Cerebellar nuclear complex (tissue), 1 donor: ENCODE data around the gene ABCC4.

Experiments used
- DNase-seq, 2 experiments: peaks; one replicate each; lab custom pipeline; 2025; lab: John Stamatoyannopoulos, UW

Gene ABCC4

GRCh38 chr13:95155093-95155492 lies 146.2 kb downstream of the ABCC4 start:
- DNase-seq = no peak

- DNase-seq = no peak
Observed at GRCh38 chr13:95154413-95154886, 146.8 kb downstream of the ABCC4 start.

- DNase-seq = no peak
Observed at GRCh38 chr13:95153647-95154412, 147.4 kb downstream of the ABCC4 start.

DNA sequence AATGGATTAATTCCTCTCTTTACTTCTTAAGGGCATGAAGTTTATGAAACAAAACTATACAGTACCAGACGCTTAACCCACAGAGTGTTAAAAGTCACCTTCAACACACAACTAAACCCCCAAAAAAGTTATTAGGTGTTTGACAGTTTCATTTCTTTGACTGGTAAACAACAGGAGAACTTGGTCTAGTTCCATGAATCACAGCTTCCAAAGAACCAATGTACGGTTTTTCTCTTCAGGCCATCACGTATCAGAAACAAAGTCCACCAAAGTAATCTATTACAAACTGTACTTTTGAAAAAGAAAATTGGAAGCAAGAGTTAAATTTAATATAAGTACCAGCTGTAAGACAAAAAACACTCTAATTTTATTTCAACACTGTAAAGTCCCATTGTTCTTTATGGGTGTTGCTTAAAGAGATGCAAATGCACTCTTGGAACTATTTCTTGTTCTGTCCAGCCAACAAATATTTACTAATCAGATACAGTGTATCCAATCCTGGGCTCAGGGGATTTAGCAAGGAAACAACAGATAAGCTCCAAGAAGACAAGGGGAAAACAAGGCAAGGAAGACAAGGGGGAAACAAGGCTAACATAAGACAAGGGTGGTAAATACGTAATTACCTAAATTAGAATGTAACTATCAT lies 149.2 kb downstream of the ABCC4 start:
- DNase-seq = no peak

DNA sequence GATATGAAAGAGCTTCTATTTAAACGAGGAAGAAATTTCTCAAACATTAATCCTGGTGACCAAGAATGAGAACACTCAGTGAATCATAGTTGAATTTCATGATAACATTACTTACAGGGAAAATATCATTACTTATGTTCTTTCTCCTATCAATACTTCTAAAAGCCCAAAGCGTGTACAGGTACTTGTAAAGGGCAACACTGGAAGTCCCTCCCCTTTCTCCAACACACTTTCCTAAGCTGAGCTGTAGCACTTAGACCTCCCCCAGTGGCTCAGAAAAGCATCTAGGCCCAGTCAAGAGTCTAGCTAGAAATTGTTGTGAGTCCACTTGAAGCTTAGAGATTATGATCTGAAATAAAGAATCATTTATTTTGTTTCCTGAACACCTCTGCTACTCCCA lies 150.7 kb downstream of the ABCC4 start:
- DNase-seq = no peak

- DNase-seq = no peak
Observed at GRCh38 chr13:95146486-95146885, 154.8 kb downstream of the ABCC4 start.

GRCh38 chr13:95145587-95145986 lies 155.7 kb downstream of the ABCC4 start:
- no peak for DNase-seq

- no peak for DNase-seq
Observed at GRCh38 chr13:95140502-95140901, 160.7 kb downstream of the ABCC4 start.

DNA sequence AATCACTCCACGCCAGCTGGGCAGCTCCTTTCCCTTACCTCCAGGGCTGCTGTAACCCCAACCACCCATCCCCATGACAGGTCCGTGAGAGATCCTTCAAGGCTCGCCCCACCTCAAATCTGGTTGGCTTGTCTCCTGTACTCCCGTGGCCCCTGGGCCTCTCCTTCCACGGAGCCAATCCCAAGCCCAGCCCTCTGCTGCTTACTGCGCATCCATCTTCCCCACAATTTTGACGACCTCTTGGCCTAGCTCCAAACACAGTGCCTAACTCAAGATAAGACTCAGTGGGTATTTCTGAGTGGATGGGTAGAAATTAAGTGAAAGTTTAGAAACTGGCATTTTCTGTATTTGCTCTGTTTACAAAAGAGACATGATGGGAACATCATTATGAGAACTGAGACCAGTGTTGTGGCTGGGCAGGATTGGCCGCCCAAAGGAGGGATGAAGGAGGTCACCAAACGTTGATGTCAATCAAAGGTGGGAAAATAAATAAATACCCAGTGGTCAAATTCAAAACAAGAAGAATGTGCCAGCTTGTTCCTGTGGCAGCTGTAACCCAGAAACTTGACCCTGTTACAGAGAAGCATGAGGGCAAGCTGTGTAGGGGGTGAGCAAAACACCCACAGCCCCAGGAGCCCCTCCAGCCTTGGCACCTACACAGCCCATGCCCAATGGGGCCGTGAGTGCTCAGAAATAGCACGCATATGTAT lies 162.2 kb downstream of the ABCC4 start:
- no peak for DNase-seq

DNA sequence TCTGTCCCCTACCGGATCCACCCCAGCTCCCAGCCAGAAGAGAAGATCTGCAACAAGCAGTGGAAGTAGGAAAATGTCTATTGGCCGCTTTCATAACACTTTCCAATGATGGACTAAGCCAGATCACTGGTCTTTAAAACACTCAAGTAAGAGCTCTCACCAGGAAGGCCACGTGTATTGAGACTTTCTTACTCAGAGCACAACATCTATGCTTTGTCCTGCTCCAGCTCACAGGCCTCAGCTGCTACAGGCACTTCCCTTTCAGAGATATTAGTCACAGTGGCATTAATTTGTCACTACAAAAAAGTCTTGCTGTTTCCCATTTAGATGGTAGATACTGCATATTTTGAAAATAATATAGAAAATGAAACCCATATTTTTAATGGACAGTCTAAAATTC lies 164.2 kb downstream of the ABCC4 start:
- DNase-seq = no peak

GRCh38 chr13:95136638-95137037 lies 164.6 kb downstream of the ABCC4 start:
- DNase-seq = no peak

GRCh38 chr13:95133498-95133897 lies 167.8 kb downstream of the ABCC4 start:
- no peak for DNase-seq

- DNase-seq = no peak
Observed at GRCh38 chr13:95129004-95129403, 172.2 kb downstream of the ABCC4 start.

DNA sequence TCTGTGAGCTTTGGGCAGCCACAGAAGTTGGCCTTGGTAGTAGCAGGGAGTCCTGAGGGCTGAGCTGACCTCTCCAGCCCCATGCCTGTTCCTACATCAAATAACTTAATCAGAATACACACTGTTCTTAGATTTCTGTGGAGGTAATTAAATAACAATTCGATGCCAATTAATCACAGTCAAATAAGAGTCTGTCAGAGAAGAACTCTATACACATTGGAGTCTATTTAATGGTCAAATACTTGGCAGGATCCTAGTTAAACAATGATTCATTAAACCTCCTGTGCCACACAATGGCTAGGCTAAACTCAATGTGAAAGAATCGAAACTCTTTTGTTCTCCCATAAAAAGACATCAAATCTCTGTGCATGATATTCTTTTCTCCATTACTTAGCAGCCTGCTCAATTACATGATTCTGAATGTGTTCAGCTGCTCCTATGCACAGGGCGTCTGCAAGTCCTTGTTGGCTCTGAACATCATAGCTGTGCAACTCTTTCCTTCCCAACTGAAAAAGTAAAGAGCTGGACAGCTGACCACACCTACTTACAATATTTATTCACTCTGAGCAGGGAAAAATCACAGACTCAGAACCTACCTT lies 173.1 kb downstream of the ABCC4 start:
- DNase-seq = no peak

- DNase-seq = no peak
Observed at GRCh38 chr13:95124959-95125358, 176.3 kb downstream of the ABCC4 start.

DNA sequence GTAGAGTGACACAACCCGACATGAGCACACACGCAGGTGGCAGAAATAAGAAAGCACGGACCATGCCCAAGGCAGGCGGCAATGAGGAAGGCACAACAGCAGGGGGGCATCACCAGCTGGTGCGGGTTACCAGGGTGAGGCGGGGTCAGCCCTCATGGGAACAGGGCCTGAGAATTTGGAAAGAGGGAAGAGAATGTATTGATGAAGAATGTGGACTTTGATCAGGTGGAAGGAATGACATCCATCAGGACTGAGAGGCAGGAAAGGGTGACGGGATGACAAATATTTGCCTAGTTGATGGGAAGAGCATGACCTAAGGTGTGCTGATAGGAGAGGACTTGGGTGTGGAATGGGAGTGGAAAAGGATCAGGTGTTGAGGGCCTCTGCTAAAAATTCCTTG lies 177.5 kb downstream of the ABCC4 start:
- DNase-seq = no peak

GRCh38 chr13:95122063-95122462 lies 179.2 kb downstream of the ABCC4 start:
- no peak for DNase-seq

GRCh38 chr13:95121516-95121915 lies 179.7 kb downstream of the ABCC4 start:
- DNase-seq = no peak

- DNase-seq = no peak
Observed at GRCh38 chr13:95120650-95121049, 180.6 kb downstream of the ABCC4 start.

DNA sequence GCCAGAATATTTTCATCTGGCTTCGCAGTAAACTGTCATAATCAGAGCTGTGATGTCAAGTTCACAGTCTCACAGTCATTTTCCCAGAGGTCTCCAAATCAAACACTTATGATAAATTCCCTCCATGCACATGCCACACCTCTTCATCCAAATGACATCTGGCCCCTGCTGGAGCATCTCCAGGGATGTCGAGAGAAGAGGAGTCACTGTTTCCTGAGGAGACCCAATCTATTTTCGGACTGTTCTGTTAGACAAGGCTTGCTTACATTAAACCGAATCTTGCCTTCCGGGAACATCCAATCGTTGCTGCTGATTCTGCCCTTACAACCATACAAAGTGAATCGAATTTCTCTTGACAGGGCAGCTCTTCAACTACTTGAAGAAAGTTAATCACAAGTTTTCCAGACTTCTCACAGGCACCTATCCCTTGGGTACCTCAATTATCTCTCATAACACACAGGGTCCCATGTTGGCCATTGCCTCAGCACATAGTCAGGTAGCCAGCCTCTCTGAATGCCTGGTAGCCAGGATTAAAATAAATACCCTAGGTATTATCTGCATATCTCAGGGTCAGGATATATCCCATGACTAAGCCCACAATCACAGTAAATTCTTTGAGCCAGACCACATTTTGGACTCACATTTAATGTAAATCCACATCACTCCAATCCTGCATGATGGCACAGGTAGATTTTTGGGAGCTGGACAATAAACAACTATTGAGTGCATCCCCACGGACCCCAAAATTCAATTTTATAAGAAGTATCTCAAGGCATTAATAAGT lies 182.5 kb downstream of the ABCC4 start:
- no peak for DNase-seq

- DNase-seq = no peak
Observed at GRCh38 chr13:95117092-95117491, 184.2 kb downstream of the ABCC4 start.

GRCh38 chr13:95115525-95115924 lies 185.7 kb downstream of the ABCC4 start:
- DNase-seq = no peak
